GM10266 (cell line): ENCODE results near the gene LOXL4.

Source experiments
- DNase-seq: peaks from one replicate; pipeline ENCODE4 v3.0.0; 2012; ENCODE audit errors: extremely low spot score
- CTCF ChIP-seq: IDR thresholded peaks from 2 replicates; pipeline ENCODE4 v1.5.1; 2012; ENCODE audit warnings: mild to moderate bottlenecking, low read depth; ENCODE audit not compliant: control insufficient read depth, insufficient read depth; ENCODE audit errors: missing control alignments

The LOXL4 gene

DNA sequence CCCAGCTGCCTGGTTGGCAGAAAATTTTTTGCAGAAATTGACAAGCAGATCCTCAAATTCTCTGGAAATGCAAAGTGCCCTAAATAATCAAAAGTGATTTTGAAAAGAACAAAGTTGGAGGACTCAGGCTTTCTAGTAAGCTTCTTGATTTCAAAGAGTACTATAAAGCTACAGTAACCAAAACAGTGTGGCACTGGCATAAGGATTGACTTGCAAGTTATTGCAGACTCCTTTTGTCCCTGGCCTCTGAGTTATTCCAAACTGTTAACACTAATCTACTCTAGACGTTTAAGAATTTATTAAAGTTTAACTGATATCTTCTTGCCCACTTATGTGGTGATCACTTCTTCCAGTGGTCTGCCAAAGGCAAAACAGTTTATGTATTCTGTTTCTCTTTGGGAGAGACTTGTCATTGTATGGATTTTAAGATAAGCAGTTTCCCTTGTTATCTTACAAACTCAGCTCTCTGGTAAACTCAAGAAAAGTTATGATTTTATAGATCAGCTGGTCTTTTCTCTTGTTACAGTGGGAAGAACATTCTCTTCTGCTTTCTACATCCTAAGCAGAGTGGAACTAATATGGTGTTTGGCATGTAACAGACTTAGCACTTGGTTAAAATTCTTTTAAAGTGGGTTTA, 41.4 kb downstream of the LOXL4 start:
- no peak for DNase-seq
- no peak for TF ChIP-seq CTCF

DNA sequence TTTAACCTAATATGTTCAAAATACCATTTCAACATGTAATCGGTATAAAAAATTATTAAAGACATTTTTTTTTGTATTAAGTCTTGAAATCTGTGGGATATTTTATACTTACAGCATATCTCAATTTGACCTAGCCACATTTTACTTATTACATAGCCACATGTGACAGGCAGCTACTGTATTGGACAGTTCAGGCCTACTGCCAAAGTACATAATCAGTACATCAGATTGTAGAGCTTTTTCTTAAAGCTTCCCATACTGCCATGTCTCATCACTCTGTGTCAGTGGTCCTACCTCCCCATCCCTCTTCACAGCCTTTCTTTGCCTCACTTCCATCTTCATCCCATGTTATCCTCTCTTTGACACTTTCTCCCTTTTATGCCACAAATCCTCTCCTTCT, 43.0 kb downstream of the LOXL4 start:
- no peak for TF ChIP-seq CTCF
- no peak for DNase-seq

DNA sequence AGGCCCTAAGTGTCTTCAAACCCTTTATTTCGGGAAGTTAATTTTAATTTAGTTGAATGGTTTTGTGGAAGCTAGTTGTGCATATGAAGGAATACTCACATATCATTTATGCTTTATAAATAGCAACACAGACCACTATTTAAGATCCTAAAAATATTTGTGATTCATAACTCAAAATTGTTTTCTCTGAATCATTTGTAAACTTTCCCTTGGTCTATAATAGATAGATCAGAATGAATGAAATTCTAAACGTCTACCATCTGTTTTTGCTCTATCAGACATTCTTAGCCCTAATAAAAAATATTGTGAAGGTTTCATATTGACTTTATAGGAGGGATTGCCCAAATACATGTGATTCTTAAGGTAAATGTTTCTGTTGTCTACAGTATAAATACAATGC, 43.5 kb downstream of the LOXL4 start:
- no peak for DNase-seq
- no peak for TF ChIP-seq CTCF

- no peak for DNase-seq
Observed at GRCh38 chr10:98223874-98224273, 44.1 kb downstream of the LOXL4 start.

GRCh38 chr10:98217801-98218200, 50.2 kb downstream of the LOXL4 start:
- no peak for TF ChIP-seq CTCF

More at GRCh38 chr10:98223874-98224273, 44.1 kb downstream of the LOXL4 start:
- no peak for TF ChIP-seq CTCF

GRCh38 chr10:98215373-98215772, 52.6 kb downstream of the LOXL4 start:
- no peak for DNase-seq
- no peak for TF ChIP-seq CTCF

More at GRCh38 chr10:98217801-98218200, 50.2 kb downstream of the LOXL4 start:
- DNase-seq, result no peak

DNA sequence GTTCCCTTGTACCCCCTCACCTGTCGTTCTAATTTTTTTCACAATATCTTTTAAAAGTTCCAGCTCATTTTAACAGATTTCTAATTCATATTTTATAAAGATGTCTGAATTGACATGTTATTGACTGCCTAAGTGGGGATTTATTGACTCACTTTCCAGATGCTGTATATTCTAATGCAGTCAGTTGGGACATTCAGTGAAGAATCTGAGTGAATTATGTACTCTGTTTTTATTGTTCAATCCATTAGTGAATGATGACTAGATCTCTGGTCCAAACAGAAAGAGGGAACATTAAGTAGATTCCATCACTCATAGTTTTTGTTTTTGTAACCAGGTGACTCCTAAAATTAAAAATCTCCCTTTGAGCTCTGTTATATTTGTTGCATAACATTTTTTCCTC, 54.3 kb downstream of the LOXL4 start:
- DNase-seq, result no peak
- no peak for TF ChIP-seq CTCF
